Activated CD4-positive, alpha-beta memory T cell treated with anti-CD3 and anti-CD28 coated beads, Interleukin-2, amount 10 ng/mL, durations not matched to agents 7 days and 5 days (primary cell): ENCODE data around the gene RBMY1E. TPM values are rescaled to one million over a fixed set of nuclear protein-coding genes. Genes with fewer than 3 reads are reported as not detected.
"Not testable (repeated sequence)": the region's sequence is repeated elsewhere in the genome, so short reads cannot be mapped to it uniquely, and the experiment has no call there.

Experiments
- CTCF ChIA-PET: fragments of 350-600 bp; sonication (Branson Sonifier 250); formaldehyde crosslinking; loops from one replicate; lab custom pipeline; 2021; ENCODE audit warnings: antibody characterized with exemption, inconsistent platforms; lab: Charles Lee
- POLR2A ChIA-PET: fragments of 350-600 bp; sonication (Branson Sonifier 250); formaldehyde crosslinking; loops from one replicate; lab custom pipeline; 2021; ENCODE audit warnings: antibody characterized with exemption; lab: Charles Lee
- DNase-seq: peaks from one replicate; pipeline ENCODE4 v3.0.0-alpha.2; 2020
- H3K27ac Mint-ChIP-seq: one replicate; pipeline ENCODE4 v1.8.0; 2021; ENCODE audit warnings: mild to moderate bottlenecking, mixed read lengths
- H3K27me3 Mint-ChIP-seq: one replicate; pipeline ENCODE4 v1.8.0; 2021; ENCODE audit warnings: mixed read lengths
- H3K36me3 Mint-ChIP-seq: one replicate; pipeline ENCODE4 v1.8.0; 2021; ENCODE audit warnings: low read depth, mixed read lengths
- H3K4me1 Mint-ChIP-seq: one replicate; pipeline ENCODE4 v1.8.0; 2021; ENCODE audit warnings: mixed read lengths
- H3K4me3 Mint-ChIP-seq: one replicate; pipeline ENCODE4 v1.8.0; 2021; ENCODE audit warnings: mild to moderate bottlenecking, mixed read lengths
- H3K9me3 Mint-ChIP-seq: one replicate; pipeline ENCODE4 v1.8.0; 2021; ENCODE audit warnings: mixed read lengths
- total RNA-seq, 2 experiments: library from RNA; stranded (reverse); gene quantifications; one replicate each; pipeline ENCODE4 v1.2.3, GENCODE V29; 2021

Gene RBMY1E
- total RNA-seq, result not detected

DNA sequence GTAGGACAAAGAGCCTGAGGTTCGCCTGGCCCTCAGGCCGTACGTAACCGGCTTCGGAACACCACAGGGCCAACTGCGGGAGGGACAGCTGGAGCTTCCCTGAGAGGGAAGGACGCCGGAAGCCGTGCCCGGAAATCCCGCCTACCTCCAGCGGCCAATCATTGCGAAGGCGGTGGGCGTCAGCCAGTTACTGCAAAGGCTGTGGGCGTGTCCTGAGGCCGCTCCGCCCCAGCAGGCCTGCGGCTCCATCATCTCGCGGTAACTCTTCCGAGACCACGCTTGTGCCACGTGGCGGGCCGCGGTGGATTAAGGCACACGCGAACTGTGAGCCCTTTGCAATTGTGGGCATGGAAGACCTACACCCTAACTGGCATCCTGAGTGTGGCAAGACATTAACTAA is at the start of gene RBMY1E:
TSS of gene RBMY1E (minus strand) at position 101 of the 400 bp plus-strand sequence. CDS start 1,978 bp downstream, outside the sequence.
- H3K4me1 Mint-ChIP-seq, H3K36me3 Mint-ChIP-seq, H3K27me3 Mint-ChIP-seq, CTCF ChIA-PET, H3K4me3 Mint-ChIP-seq, H3K9me3 Mint-ChIP-seq, H3K27ac Mint-ChIP-seq, DNase-seq, POLR2A ChIA-PET: not testable (repeated sequence)

DNA sequence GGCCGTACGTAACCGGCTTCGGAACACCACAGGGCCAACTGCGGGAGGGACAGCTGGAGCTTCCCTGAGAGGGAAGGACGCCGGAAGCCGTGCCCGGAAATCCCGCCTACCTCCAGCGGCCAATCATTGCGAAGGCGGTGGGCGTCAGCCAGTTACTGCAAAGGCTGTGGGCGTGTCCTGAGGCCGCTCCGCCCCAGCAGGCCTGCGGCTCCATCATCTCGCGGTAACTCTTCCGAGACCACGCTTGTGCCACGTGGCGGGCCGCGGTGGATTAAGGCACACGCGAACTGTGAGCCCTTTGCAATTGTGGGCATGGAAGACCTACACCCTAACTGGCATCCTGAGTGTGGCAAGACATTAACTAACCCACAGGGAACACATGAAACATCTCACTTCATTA is 23.4 kb downstream of the RBMY1E start, which contains the start of gene RBMY1D:
TSS of gene RBMY1D (minus strand) at position 101 of the 400 bp plus-strand sequence. CDS start 2,013 bp downstream, outside the sequence.
- CTCF ChIA-PET, H3K9me3 Mint-ChIP-seq: not testable (repeated sequence)

DNA sequence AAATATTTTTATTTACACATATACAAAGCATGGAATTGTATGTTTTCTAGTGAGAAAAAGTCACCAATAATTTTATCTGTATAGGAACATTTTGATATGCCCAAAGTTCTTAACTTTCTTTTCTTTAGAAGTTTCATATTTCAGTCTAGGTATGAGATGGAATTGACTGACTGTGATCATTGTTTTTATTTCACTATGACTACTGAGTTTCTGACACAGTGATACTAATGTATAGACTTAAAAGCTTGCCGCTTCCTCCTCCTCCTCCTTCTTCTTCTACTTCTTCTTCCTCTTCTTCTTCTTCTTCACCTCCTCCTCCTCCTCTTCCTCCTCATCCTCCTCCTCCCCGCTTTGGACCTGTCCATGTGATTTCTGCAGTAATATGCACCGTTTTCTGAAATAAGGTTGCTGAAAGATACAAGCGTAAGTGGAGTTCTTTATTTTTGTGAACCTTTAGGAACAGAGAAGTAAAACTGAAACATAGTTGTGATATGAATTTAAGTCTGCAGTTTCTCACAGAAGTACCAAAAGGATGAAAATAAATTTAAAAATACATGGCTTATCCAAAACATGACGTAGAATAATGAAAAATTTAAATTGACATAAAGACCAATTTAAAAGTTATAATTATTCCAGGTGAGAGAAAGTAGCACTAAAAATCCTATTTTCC is 48.3 kb downstream of the RBMY1E start:
- POLR2A ChIA-PET, H3K27ac Mint-ChIP-seq, H3K9me3 Mint-ChIP-seq, H3K36me3 Mint-ChIP-seq, DNase-seq, CTCF ChIA-PET, H3K4me3 Mint-ChIP-seq, H3K27me3 Mint-ChIP-seq, H3K4me1 Mint-ChIP-seq: not testable (repeated sequence)

More for the DNA sequence above, 23.4 kb downstream of the RBMY1E start, which contains the start of gene RBMY1D:
- POLR2A ChIA-PET, H3K4me1 Mint-ChIP-seq, DNase-seq, H3K27ac Mint-ChIP-seq, H3K4me3 Mint-ChIP-seq, H3K36me3 Mint-ChIP-seq, H3K27me3 Mint-ChIP-seq: not testable (repeated sequence)

Other genes with a start within 250 kb of the RBMY1E start
- not detected for gene RBMY1D, start 23.5 kb downstream of the RBMY1E start, total RNA-seq